Parathyroid adenoma (tissue), 2 donors: ENCODE results near the gene GPATCH11.

Source experiments
- H2AFZ ChIP-seq: fragments of 300-600 bp; sonication (generic); one replicate; pipeline ENCODE4 v1.7.0; 2017; ENCODE audit warnings: antibody characterized with exemption, mild to moderate bottlenecking
- H3K27ac ChIP-seq: fragments of 300-600 bp; sonication (generic); one replicate; pipeline ENCODE4 v1.7.0; 2017
- H3K27me3 ChIP-seq: fragments of 300-600 bp; sonication (generic); one replicate; pipeline ENCODE4 v1.7.0; 2017; ENCODE audit warnings: low read length; ENCODE audit not compliant: control insufficient read depth, insufficient read depth
- H3K36me3 ChIP-seq: fragments of 300-600 bp; sonication (generic); one replicate; pipeline ENCODE4 v1.7.0; 2017; ENCODE audit warnings: low read length; ENCODE audit not compliant: control insufficient read depth, insufficient read depth
- H3K4me1 ChIP-seq: fragments of 300-600 bp; sonication (generic); one replicate; pipeline ENCODE4 v1.7.0; 2017; ENCODE audit warnings: control low read depth
- H3K4me2 ChIP-seq: fragments of 300-600 bp; sonication (generic); one replicate; pipeline ENCODE4 v1.7.0; 2017; ENCODE audit warnings: low read length
- H3K4me3 ChIP-seq: fragments of 300-600 bp; sonication (generic); one replicate; pipeline ENCODE4 v1.7.0; 2017; ENCODE audit warnings: low read depth, low read length
- H3K79me2 ChIP-seq: fragments of 300-600 bp; sonication (generic); one replicate; pipeline ENCODE4 v1.7.0; 2017; ENCODE audit warnings: control low read depth
- H3K9ac ChIP-seq: fragments of 300-600 bp; sonication (generic); one replicate; pipeline ENCODE4 v1.7.0; 2017; ENCODE audit warnings: mild to moderate bottlenecking
- H3K9me3 ChIP-seq: fragments of 300-600 bp; sonication (generic); one replicate; pipeline ENCODE4 v1.7.0; 2017; ENCODE audit warnings: low read length; ENCODE audit not compliant: control insufficient read depth
- CTCF ChIP-seq: fragments of 300-600 bp; sonication (generic); IDR thresholded peaks from one replicate; pipeline ENCODE4 v1.7.0; 2017; ENCODE audit warnings: antibody characterized with exemption, mild to moderate bottlenecking
- donor health status: primary hyperparathyroidism.

GPATCH11 gene

DNA sequence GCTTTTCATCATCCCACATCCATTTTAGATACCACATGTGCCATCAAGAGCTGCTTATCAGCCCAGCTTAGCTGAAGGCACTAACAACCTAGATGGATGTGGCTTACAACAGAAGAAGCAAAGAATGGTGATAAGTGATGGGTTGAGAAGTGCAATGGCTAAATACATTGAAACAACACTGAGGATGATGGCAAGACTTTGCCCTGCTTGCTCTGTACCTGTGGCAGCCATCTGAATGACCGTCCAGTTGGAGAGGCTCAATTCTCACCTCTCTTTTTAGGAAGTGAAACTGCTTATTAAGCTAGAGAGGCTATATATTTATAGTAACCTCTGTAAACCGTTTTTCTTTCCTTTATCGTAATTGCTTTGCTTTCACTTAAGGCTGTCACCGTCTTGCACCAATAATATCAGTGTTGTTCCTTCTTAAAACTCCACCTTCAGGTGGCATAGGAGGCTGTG, 5.7 kb downstream of the GPATCH11 start:
- Histone ChIP-seq H3K27ac (no peak overlapping the region), H3K27me3 (no peaks in the 10 kb centered on the region), H3K9ac (no peak overlapping the region), H3K9me3 (no peaks in the 10 kb centered on the region), H3K79me2 (no peaks in the 10 kb centered on the region), H3K4me3 (no peak overlapping the region), H3K4me1 (no peaks in the 10 kb centered on the region), H3K4me2 (no peak overlapping the region), H2AFZ (no peak overlapping the region), H3K36me3 (no peaks in the 10 kb centered on the region)
- no peak for TF ChIP-seq CTCF

GRCh38 chr2:37091873-37092272, 7.6 kb downstream of the GPATCH11 start:
- H3K4me1 ChIP-seq = no peaks in the 10 kb centered on the region
- no peak overlapping the region for H3K4me3 ChIP-seq
- no peak overlapping the region for H2AFZ ChIP-seq
- H3K27ac ChIP-seq = no peak overlapping the region
- no peaks in the 10 kb centered on the region for H3K27me3 ChIP-seq
- no peak for TF ChIP-seq CTCF
- H3K9me3 ChIP-seq = no peaks in the 10 kb centered on the region
- H3K79me2 ChIP-seq = no peaks in the 10 kb centered on the region
- no peak overlapping the region for H3K9ac ChIP-seq
- no peaks in the 10 kb centered on the region for H3K36me3 ChIP-seq
- H3K4me2 ChIP-seq = no peak overlapping the region

DNA sequence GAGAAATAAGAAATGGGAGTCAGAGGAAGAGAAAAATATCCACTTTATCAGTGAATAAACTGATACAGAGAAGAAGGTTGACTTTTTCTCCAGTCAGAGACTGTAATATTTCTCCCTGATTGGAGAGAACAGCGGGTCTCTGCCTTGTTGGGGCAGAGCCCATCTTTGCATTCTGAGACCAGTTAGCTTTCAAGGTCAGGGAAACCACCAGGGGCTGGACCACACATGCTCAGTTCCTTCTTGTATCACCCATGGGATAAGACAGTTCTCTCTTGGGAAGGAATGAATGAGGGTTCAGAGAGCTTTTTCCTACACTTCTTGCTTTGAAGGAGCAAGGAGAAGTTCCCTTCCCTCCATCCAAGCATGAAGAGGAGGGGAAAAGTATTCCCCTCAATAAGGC, 12.2 kb downstream of the GPATCH11 start:
- Histone ChIP-seq H3K4me2 (no peak overlapping the region), H3K9ac (no peak overlapping the region), H3K27me3 (no peaks in the 10 kb centered on the region), H3K4me1 (no peaks in the 10 kb centered on the region), H3K4me3 (no peak overlapping the region), H3K79me2 (no peaks in the 10 kb centered on the region), H3K27ac (no peak overlapping the region), H3K9me3 (no peaks in the 10 kb centered on the region), H2AFZ (no peak overlapping the region), H3K36me3 (no peaks in the 10 kb centered on the region)
- TF ChIP-seq CTCF = no peak

GRCh38 chr2:37098416-37099118, 14.2 kb downstream of the GPATCH11 start:
- Histone ChIP-seq H3K79me2 (no peaks in the 10 kb centered on the region), H3K4me1 (no peaks in the 10 kb centered on the region), H3K9ac (no peak overlapping the region), H3K36me3 (no peaks in the 10 kb centered on the region), H3K4me2 (no peak overlapping the region), H3K4me3 (no peak overlapping the region), H2AFZ (no peak overlapping the region), H3K9me3 (no peaks in the 10 kb centered on the region), H3K27me3 (no peaks in the 10 kb centered on the region), H3K27ac (no peak overlapping the region)
- no peak for TF ChIP-seq CTCF

GRCh38 chr2:37100054-37100453, 15.7 kb downstream of the GPATCH11 start:
- no peaks in the 10 kb centered on the region for H3K27me3 ChIP-seq
- H3K4me3 ChIP-seq = no peak overlapping the region
- H3K9me3 ChIP-seq = no peaks in the 10 kb centered on the region
- H3K4me2 ChIP-seq = no peak overlapping the region
- H2AFZ ChIP-seq = no peak overlapping the region
- H3K9ac ChIP-seq = no peak overlapping the region
- H3K27ac ChIP-seq = no peak overlapping the region
- no peak for TF ChIP-seq CTCF
- H3K4me1 ChIP-seq = no peaks in the 10 kb centered on the region
- no peaks in the 10 kb centered on the region for H3K36me3 ChIP-seq
- H3K79me2 ChIP-seq = no peaks in the 10 kb centered on the region
